LNCaP clone FGC (cell line): ENCODE data around the gene WDR3.
A peak's percentile ranks its signal among the peaks of the same experiment; 100 is the strongest.

Experiments used
- DNase-seq: peaks from one replicate; pipeline ENCODE4 v3.0.0-alpha.2; 2011; ENCODE audit warnings: low read depth
- H3K4me3 ChIP-seq: 2 replicates; pipeline ENCODE4 v1.5.1; 2011; ENCODE audit warnings: mild to moderate bottlenecking, low read depth, low read length, control low read depth
- CTCF ChIP-seq: IDR thresholded peaks from 2 replicates; pipeline ENCODE4 v1.5.1; 2012; ENCODE audit warnings: mild to moderate bottlenecking; ENCODE audit not compliant: control insufficient read depth, insufficient read depth; ENCODE audit errors: extremely low read depth

Gene WDR3

GRCh38 chr1:117895482-117896114, 33.9 kb upstream of the WDR3 start:
- H3K4me3 ChIP-seq, result no peak overlapping the region

GRCh38 chr1:117897551-117897950, 32.0 kb upstream of the WDR3 start:
- no peak overlapping the region for H3K4me3 ChIP-seq
- no peak for TF ChIP-seq CTCF
- no peak for DNase-seq

More at GRCh38 chr1:117895482-117896114, 33.9 kb upstream of the WDR3 start:
- peak; percentile 69 for TF ChIP-seq CTCF
- DNase-seq, result peak; percentile 50

- TF ChIP-seq CTCF, result no peak
- DNase-seq, result no peak
- no peak overlapping the region for H3K4me3 ChIP-seq
Observed at GRCh38 chr1:117899801-117900200, 29.7 kb upstream of the WDR3 start.

- no peak overlapping the region for H3K4me3 ChIP-seq
- no peak for TF ChIP-seq CTCF
- DNase-seq, result no peak
Observed at GRCh38 chr1:117902944-117903343, 26.6 kb upstream of the WDR3 start.

GRCh38 chr1:117904485-117904884, 25.1 kb upstream of the WDR3 start:
- no peak overlapping the region for H3K4me3 ChIP-seq
- no peak for DNase-seq
- no peak for TF ChIP-seq CTCF

GRCh38 chr1:117905019-117905418, 24.5 kb upstream of the WDR3 start:
- TF ChIP-seq CTCF, result no peak
- no peak overlapping the region for H3K4me3 ChIP-seq
- DNase-seq, result no peak

- H3K4me3 ChIP-seq, result no peak overlapping the region
- DNase-seq, result no peak
- TF ChIP-seq CTCF, result no peak
Observed at GRCh38 chr1:117911051-117911450, 18.5 kb upstream of the WDR3 start.
